ENCODE measurements around the gene ROCK2. TPM values are rescaled to one million over a fixed set of nuclear protein-coding genes. Genes with fewer than 3 reads are reported as not detected.
"Not testable (repeated sequence)": the region's sequence is repeated elsewhere in the genome, so short reads cannot be mapped to it uniquely, and the experiment has no call there.

The ROCK2 gene
- total and polyA plus RNA-seq, 8 donors, result 49.4 to 61.5 (median 58.8) TPM

DNA sequence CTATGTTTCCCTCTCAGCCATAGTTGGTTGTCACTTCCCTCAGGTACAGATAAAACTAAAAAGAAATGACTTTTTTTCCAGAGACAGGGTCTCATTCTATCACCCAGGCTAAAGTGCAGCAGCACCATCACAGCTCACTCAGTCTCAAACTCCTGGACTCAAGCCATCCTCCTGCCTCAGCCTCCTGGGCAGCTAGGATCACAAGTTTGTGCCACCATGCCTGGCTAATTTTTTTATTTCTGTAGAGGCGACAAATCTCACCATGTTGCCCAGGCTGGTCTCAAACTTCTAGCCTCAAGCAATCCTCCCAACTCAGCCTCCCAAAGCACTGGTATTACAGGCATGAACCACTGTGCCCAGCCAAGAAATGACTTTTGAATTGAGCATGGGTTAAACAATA, 8.2 kb downstream of the ROCK2 start:
- Histone ChIP-seq H3K9me3 (no peaks in the 10 kb centered on the region), H3K4me1 (peaks cover 0 to 34% of the 10 kb centered on the region in 2 donors), H3K27me3 (no peaks in the 10 kb centered on the region), H3K4me3 (no peak overlapping the region), H3K36me3 (no peaks in the 10 kb centered on the region), H3K27ac (no peak overlapping the region)
- TF ChIP-seq, protein P1, sequence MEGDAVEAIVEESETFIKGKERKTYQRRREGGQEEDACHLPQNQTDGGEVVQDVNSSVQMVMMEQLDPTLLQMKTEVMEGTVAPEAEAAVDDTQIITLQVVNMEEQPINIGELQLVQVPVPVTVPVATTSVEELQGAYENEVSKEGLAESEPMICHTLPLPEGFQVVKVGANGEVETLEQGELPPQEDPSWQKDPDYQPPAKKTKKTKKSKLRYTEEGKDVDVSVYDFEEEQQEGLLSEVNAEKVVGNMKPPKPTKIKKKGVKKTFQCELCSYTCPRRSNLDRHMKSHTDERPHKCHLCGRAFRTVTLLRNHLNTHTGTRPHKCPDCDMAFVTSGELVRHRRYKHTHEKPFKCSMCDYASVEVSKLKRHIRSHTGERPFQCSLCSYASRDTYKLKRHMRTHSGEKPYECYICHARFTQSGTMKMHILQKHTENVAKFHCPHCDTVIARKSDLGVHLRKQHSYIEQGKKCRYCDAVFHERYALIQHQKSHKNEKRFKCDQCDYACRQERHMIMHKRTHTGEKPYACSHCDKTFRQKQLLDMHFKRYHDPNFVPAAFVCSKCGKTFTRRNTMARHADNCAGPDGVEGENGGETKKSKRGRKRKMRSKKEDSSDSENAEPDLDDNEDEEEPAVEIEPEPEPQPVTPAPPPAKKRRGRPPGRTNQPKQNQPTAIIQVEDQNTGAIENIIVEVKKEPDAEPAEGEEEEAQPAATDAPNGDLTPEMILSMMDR (IDR thresholded peaks at IDR 0.05), result no peak
- no peak for DNase-seq
- ATAC-seq, result no peak
- intact Hi-C loops (cut with DNase I), result no loop called here

DNA sequence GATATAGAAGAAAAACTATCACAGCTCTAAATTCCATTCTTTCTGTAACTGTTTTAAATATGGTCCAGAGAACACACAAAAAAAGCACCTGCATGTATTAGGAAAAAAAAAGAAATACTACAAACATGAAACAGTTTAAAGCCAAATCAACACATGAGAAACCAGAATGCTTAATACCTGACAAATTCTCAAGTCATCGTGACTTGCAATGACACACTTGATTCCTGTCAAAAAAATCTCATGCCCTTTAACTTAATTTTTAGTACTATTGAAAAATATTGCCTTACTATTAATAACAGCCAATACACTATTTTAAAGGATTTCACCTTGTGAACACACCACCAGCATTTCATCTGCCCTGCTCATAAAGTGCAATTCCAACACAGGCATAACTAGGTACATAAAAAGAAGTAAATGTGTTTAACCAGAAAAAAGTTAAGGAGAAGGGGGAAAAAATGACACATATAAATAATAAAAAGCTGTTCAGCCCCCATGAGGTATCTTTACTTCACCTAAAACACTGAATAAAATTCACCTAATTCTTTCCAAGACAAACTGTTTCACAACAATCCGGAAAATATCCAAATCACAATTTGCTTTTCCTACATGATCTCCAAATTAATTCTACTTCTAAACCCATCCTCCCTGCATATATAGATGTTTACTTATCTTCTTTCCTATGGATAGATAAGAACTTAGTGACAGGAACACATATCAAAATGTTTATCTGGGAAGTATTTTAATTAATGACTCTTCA, 10.8 kb downstream of the ROCK2 start:
- intact Hi-C loops (cut with DNase I), result no loop called here
- Histone ChIP-seq H3K4me1 (peaks cover 7 to 24% of the 10 kb centered on the region in 2 donors), H3K4me3 (no peak overlapping the region), H3K9me3 (no peaks in the 10 kb centered on the region), H3K27ac (no peak overlapping the region), H3K36me3 (no peaks in the 10 kb centered on the region), H3K27me3 (no peaks in the 10 kb centered on the region)
- TF ChIP-seq, protein P1 (IDR thresholded peaks at IDR 0.05), result no peak
- DNase-seq (no peak), ATAC-seq (no peak)

DNA sequence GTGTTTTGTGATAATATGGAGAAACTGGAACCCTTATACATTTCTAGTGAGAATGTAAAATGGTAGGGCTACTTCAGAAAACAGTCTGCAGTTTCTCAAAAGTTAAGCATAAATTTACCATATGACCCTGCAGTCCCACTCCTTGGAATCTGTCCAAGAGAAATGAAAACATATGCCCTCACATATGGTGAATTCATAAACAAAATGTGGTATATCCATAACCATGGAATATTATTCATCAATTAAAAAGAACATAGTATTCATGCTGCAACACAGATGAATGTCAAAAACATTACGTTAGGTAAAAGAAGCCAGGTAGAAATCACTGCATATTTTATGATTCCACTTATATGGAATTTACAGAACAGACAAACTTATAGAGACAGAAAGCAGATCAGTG, 11.8 kb downstream of the ROCK2 start:
- intact Hi-C loops (cut with DNase I), result no loop called here
- no peaks in the 10 kb centered on the region for H3K36me3 ChIP-seq
- DNase-seq (no peak), ATAC-seq (no peak)
- H3K4me1 ChIP-seq, result peaks cover 7 to 20% of the 10 kb centered on the region in 2 donors
- TF ChIP-seq, protein P1 (IDR thresholded peaks at IDR 0.05), result no peak
- H3K4me3 ChIP-seq, result no peak overlapping the region
- H3K9me3 ChIP-seq, result no peaks in the 10 kb centered on the region
- no peak overlapping the region for H3K27ac ChIP-seq
- no peaks in the 10 kb centered on the region for H3K27me3 ChIP-seq

DNA sequence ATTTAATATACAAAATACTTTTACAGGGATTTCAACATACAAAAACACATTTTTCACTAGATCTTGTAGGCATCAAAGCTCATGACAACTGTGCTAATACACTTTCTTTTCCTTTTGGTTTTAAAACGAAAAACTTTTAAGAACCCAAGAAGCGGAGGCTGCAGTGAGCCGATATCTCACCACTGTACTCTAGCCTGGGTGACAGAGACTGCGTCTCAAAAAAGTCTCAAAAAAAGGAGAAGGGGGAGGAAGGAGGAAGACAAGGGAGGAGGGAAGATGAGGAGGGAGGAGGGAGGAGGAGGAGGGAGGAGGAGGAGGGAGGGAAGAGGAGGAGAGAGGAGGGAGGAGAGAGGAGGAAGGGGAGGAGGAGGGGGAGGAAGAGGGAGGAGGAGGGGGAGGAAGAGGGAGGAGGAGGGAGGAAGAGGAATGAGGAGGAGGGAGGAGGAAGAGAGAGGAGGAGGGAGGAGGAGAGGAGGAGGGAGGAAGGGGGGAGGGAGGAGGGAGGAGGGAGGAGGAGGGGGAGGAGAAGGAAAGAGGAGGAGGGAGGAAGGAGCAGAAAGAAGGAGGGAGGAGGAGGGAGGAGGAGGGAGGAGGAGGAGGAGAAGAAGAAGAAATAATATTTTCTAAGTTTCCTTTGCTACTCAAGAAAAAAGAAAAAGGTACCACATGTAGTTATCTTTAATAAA, 13.8 kb downstream of the ROCK2 start:
- Histone ChIP-seq H3K27ac (no peak overlapping the region), H3K9me3 (no peaks in the 10 kb centered on the region), H3K4me1 (peaks cover 7 to 20% of the 10 kb centered on the region in 2 donors), H3K36me3 (no peaks in the 10 kb centered on the region), H3K27me3 (no peaks in the 10 kb centered on the region), H3K4me3 (no peak overlapping the region)
- no peak for ATAC-seq
- DNase-seq, result no peak
- intact Hi-C loops (cut with DNase I), result no loop called here
- TF ChIP-seq, protein P1 (IDR thresholded peaks at IDR 0.05), result no peak

DNA sequence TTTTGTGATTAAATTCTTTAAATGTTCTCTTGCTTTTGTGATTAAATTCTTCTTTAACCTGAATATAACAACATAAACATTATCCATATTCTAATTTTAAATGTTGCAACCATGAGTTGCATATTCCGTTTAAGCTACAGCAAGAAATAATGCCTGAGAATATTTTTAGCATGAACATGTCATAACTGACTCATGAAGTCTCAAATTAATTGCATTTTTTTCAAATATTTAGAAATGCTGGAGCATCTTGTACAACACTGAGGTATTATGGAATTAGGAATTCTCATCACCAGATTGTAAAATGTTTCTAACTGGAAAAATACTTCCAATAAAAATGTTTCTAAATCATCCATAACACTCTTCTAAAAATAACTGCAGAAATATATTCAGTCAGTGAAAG, 14.7 kb downstream of the ROCK2 start:
- no peaks in the 10 kb centered on the region for H3K36me3 ChIP-seq
- intact Hi-C loops (cut with DNase I), result no loop called here
- H3K27me3 ChIP-seq, result no peaks in the 10 kb centered on the region
- peak overlapping the region in 1 of 2 donors; percentile 8 for H3K27ac ChIP-seq
- ATAC-seq (no peak), DNase-seq (no peak)
- TF ChIP-seq, protein P1 (IDR thresholded peaks at IDR 0.05), result no peak
- H3K4me3 ChIP-seq, result no peak overlapping the region
- peaks cover 7 to 20% of the 10 kb centered on the region in 2 donors for H3K4me1 ChIP-seq
- H3K9me3 ChIP-seq, result no peaks in the 10 kb centered on the region

DNA sequence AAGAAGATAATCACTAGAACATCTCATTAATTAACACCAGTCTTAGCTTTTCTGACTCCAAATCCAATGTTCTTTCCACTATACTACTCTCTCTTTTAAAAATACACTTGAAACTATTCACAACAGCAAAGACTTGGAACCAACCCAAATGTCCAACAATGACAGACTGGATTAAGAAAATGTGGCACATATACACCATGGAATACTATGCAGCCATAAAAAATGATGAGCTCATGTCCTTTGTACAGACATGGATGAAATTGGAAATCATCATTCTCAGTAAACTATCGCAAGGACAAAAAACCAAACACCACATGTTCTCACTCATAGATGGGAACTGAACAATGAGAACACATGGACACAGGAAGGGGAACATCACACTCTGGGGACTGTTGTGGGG, 15.9 kb downstream of the ROCK2 start:
- H3K36me3 ChIP-seq; H3K27ac ChIP-seq; H3K4me3 ChIP-seq; H3K9me3 ChIP-seq; H3K27me3 ChIP-seq; DNase-seq; intact Hi-C loops (cut with DNase I); ATAC-seq: not testable (repeated sequence)
- H3K4me1 ChIP-seq, result peaks cover 7 to 20% of the 10 kb centered on the region in 2 donors

Measured in left lung (tissue), 10 donors.